BLaER1 treated with 17β-estradiol and CSF1 and Interleukin-3, amounts not matched to agents 10 nM and 100 nM (cell line): Measurements from ENCODE around the gene NPIPA3.
"Not testable (repeated sequence)": the region's sequence is repeated elsewhere in the genome, so short reads cannot be mapped to it uniquely, and the experiment has no call there.

Experiments used
- H3K27ac ChIP-seq, 11 experiments: shearing (Covaris generic); formaldehyde crosslinking; 2 replicates each; pipeline ENCODE4 v1.8.1; 2022
- H3K27me3 ChIP-seq, 11 experiments: shearing (Covaris generic); formaldehyde crosslinking; 2 replicates each; pipeline ENCODE4 v1.8.1; 2022
- H3K36me3 ChIP-seq, 11 experiments: shearing (Covaris generic); formaldehyde crosslinking; 2 replicates each; pipeline ENCODE4 v1.8.1; 2022
- H3K4me1 ChIP-seq, 10 experiments: shearing (Covaris generic); formaldehyde crosslinking; 2 replicates each; pipeline ENCODE4 v1.8.1; 2022
- H3K4me2 ChIP-seq, 11 experiments: shearing (Covaris generic); formaldehyde crosslinking; 2 replicates each; pipeline ENCODE4 v1.8.1; 2022
- H3K4me3 ChIP-seq, 10 experiments: shearing (Covaris generic); formaldehyde crosslinking; 2 replicates each; pipeline ENCODE4 v1.8.1; 2022
- H3K9ac ChIP-seq, 11 experiments: shearing (Covaris generic); formaldehyde crosslinking; 2 replicates each; pipeline ENCODE4 v1.8.1; 2022
- H3K9me3 ChIP-seq, 11 experiments: shearing (Covaris generic); formaldehyde crosslinking; replicated peaks in 1 of 11; 2 replicates each; pipeline ENCODE4 v1.8.1; 2022
- H4K20me1 ChIP-seq, 11 experiments: shearing (Covaris generic); formaldehyde crosslinking; 2 replicates each; pipeline ENCODE4 v1.8.1; 2022
- Cebpa-rat ChIP-seq, 11 experiments: shearing (Covaris generic); IDR thresholded peaks; 2 replicates each; pipeline ENCODE4 v1.8.1; 2022

Gene NPIPA3

DNA sequence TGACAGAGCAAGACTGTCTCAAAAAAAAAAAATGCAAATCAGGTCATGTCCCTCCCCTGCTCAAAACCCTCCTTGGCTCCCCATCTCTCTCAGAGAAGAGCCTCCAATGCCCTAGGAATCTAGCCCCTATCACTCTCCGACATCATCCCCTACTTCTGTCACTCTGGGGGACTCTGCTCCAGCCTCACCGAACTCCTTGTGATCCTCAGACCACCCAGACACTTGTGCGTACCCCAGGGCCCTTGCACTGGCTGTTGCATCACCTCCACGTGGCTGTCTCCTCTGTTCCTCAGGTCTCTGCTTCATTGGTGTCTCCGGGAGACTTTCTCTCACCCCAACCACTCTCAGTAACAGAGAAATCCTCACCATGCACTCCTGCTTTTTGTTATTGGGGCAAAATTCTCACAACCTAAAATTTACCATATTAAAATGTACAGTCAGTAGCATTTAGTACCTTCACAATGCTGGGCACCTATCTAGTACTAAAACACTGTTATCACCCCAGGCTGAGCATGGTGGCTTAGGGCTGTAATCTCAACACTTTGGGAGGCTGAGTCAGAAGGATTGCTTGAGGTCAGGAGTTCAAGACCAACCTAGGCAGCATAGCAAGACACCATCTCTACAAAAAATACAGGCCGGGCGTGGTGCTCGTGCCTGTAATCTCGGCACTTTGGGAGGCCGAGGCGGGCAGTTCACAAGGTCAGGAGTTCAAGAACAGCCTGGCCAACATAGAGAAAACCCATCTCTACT lies 24.3 kb upstream of the NPIPA3 start:
- no peak overlapping the region for H3K9ac ChIP-seq
- no peaks in the 10 kb centered on the region for H4K20me1 ChIP-seq
- no peak overlapping the region for H3K4me2 ChIP-seq
- no peaks in the 10 kb centered on the region for H3K27me3 ChIP-seq
- no peaks in the 10 kb centered on the region for H3K36me3 ChIP-seq
- no peak for TF ChIP-seq Cebpa-rat (IDR thresholded peaks at IDR 0.05)
- H3K4me1 ChIP-seq = no peaks in the 10 kb centered on the region; a peak in 1 of 20 replicates
- peaks cover 0 to 7% (median 0%) of the 10 kb centered on the region in 11 experiments; a peak in 2 of 22 replicates for H3K9me3 ChIP-seq
- H3K27ac ChIP-seq = no peak overlapping the region
- no peak overlapping the region for H3K4me3 ChIP-seq

GRCh38 chr16:14680396-14680795 lies 22.8 kb upstream of the NPIPA3 start:
- not testable (repeated sequence) for H3K27me3 ChIP-seq, H3K9ac ChIP-seq, H4K20me1 ChIP-seq, H3K9me3 ChIP-seq, H3K27ac ChIP-seq, H3K4me3 ChIP-seq, H3K4me1 ChIP-seq, H3K4me2 ChIP-seq, H3K36me3 ChIP-seq

- Histone ChIP-seq H3K4me3 (no peak overlapping the region), H3K9ac (no peak overlapping the region), H3K9me3 (peaks cover 0 to 6% (median 0%) of the 10 kb centered on the region in 11 experiments; a peak in 2 of 22 replicates), H3K36me3 (no peaks in the 10 kb centered on the region), H3K4me1 (no peaks in the 10 kb centered on the region; a peak in 1 of 20 replicates), H3K27ac (no peak overlapping the region), H3K4me2 (no peak overlapping the region), H3K27me3 (no peaks in the 10 kb centered on the region), H4K20me1 (no peaks in the 10 kb centered on the region)
- no peak for TF ChIP-seq Cebpa-rat (IDR thresholded peaks at IDR 0.05)
Measured at GRCh38 chr16:14681115-14681514, 22.1 kb upstream of the NPIPA3 start.

DNA sequence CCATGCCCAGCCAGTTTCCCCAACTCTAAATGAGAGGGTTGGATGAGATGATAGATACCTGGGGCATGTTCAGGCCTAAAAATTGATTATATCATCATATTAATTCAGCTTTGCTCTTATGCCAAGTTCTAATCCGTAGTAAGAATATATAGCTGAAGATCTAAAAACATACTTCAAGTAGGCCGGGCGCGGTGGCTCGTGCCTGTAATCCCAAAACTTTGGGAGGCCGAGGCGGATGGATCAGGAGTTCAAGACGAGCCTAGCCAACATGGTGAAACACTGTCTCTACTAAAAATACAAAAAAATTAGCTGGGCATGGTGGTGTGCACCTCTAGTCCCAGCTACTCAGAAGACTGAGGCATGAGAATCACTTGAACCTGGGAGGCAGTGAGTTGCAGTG lies 21.1 kb upstream of the NPIPA3 start:
- no peak for TF ChIP-seq Cebpa-rat (IDR thresholded peaks at IDR 0.05)
- Histone ChIP-seq H3K4me3 (no peak overlapping the region), H3K36me3 (no peaks in the 10 kb centered on the region), H3K9ac (no peak overlapping the region), H3K27me3 (no peaks in the 10 kb centered on the region), H3K9me3 (no peaks in the 10 kb centered on the region), H4K20me1 (no peaks in the 10 kb centered on the region), H3K4me2 (no peak overlapping the region), H3K27ac (no peak overlapping the region), H3K4me1 (no peaks in the 10 kb centered on the region; a peak in 1 of 20 replicates)

GRCh38 chr16:14685870-14686793 lies 17.1 kb upstream of the NPIPA3 start:
- not testable (repeated sequence) for H3K4me1 ChIP-seq, H3K4me2 ChIP-seq, H3K9me3 ChIP-seq, H3K4me3 ChIP-seq, H3K27ac ChIP-seq, H3K27me3 ChIP-seq, H3K36me3 ChIP-seq, H4K20me1 ChIP-seq, H3K9ac ChIP-seq

DNA sequence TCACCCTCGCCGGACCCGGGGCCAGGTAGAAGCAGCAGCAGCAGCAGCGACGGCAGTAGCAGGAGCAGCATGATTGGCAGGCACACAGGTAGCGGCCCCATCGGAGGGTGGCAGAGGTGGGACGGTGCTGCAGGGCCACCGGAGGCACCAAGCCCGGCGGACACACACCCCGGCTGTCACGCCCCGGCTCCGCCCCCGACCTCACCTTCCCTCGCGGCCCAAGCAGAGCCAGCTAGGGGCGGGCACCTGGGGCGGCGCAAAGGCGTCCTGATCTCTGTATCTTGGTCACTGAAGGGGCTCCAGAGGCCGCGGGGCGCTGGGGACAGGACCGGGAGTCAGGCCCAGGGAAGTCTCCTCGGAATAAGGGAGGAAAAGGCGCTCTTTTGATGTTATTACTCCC lies 9.1 kb upstream of the NPIPA3 start, which contains the start of gene PLA2G10:
PLA2G10 (minus strand) TSS at position 180 of the 400 bp plus-strand sequence; CDS start at position 101, 79 bp downstream.
- H4K20me1 ChIP-seq, H3K4me3 ChIP-seq, H3K9ac ChIP-seq, H3K4me1 ChIP-seq, H3K4me2 ChIP-seq, H3K27ac ChIP-seq, H3K36me3 ChIP-seq, H3K9me3 ChIP-seq, H3K27me3 ChIP-seq: not testable (repeated sequence)

DNA sequence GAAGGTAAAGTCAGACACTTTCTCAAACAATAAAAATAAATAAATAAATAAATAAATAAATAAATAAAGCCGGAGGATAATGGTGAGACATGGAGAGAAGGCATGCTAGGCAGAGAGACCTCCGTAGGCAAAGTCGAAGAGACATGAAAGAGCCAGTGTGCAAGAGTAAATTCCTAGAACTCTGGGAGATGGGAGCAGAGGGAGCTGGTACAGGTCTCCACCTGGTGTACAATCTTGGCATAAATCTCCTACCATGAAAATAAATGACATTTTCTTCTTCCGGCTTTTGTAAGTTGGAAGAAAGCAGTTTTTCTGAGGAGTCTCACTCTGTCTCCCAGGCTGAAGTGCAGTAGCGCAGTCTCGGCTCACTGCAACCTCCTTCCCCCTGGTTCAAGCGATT lies 1.4 kb upstream of the NPIPA3 start:
- not testable (repeated sequence) for H3K9me3 ChIP-seq, H4K20me1 ChIP-seq, H3K27ac ChIP-seq, H3K4me1 ChIP-seq, H3K9ac ChIP-seq, H3K4me2 ChIP-seq, H3K36me3 ChIP-seq, H3K4me3 ChIP-seq, H3K27me3 ChIP-seq

GRCh38 chr16:14702672-14703071 lies 539 bp upstream of the NPIPA3 start:
- H3K4me2 ChIP-seq, H3K4me1 ChIP-seq, H3K9ac ChIP-seq, H3K9me3 ChIP-seq, H3K27me3 ChIP-seq, H3K36me3 ChIP-seq, H3K27ac ChIP-seq, H3K4me3 ChIP-seq, H4K20me1 ChIP-seq: not testable (repeated sequence)

DNA sequence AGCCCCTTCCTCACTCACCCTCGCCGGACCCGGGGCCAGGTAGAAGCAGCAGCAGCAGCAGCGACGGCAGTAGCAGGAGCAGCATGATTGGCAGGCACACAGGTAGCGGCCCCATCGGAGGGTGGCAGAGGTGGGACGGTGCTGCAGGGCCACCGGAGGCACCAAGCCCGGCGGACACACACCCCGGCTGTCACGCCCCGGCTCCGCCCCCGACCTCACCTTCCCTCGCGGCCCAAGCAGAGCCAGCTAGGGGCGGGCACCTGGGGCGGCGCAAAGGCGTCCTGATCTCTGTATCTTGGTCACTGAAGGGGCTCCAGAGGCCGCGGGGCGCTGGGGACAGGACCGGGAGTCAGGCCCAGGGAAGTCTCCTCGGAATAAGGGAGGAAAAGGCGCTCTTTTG lies 30.0 kb downstream of the NPIPA3 start:
- not testable (repeated sequence) for H3K27ac ChIP-seq, H3K4me1 ChIP-seq, H3K4me2 ChIP-seq, H3K27me3 ChIP-seq, H3K9ac ChIP-seq, H3K4me3 ChIP-seq, H3K9me3 ChIP-seq, H4K20me1 ChIP-seq, H3K36me3 ChIP-seq

DNA sequence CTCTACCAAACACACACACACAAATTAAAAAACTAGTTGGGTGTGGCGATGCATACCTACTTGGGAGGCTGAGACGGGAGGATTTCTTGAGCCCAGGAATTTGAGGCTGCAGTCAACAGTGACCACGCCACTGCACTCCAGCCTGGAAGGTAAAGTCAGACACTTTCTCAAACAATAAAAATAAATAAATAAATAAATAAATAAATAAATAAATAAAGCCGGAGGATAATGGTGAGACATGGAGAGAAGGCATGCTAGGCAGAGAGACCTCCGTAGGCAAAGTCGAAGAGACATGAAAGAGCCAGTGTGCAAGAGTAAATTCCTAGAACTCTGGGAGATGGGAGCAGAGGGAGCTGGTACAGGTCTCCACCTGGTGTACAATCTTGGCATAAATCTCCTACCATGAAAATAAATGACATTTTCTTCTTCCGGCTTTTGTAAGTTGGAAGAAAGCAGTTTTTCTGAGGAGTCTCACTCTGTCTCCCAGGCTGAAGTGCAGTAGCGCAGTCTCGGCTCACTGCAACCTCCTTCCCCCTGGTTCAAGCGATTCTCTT lies 37.7 kb downstream of the NPIPA3 start:
- H4K20me1 ChIP-seq, H3K27ac ChIP-seq, H3K4me1 ChIP-seq, H3K36me3 ChIP-seq, H3K9me3 ChIP-seq, H3K27me3 ChIP-seq, H3K9ac ChIP-seq, H3K4me2 ChIP-seq, H3K4me3 ChIP-seq: not testable (repeated sequence)

- H3K9me3 ChIP-seq, H3K4me1 ChIP-seq, H3K9ac ChIP-seq, H3K4me3 ChIP-seq, H3K27me3 ChIP-seq, H4K20me1 ChIP-seq, H3K36me3 ChIP-seq, H3K4me2 ChIP-seq, H3K27ac ChIP-seq: not testable (repeated sequence)
Measured at GRCh38 chr16:14741794-14742193, 38.6 kb downstream of the NPIPA3 start.

GRCh38 chr16:14742273-14743128 lies 39.3 kb downstream of the NPIPA3 start, which contains the start of gene NPIPA2:
Gene NPIPA2, plus strand, starts transcription at chr16:14742533. Its CDS starts 5,533 bp downstream, at chr16:14748066.
- not testable (repeated sequence) for H3K27me3 ChIP-seq, H3K4me3 ChIP-seq, H3K9me3 ChIP-seq, H3K27ac ChIP-seq, H3K4me2 ChIP-seq, H3K4me1 ChIP-seq, H3K36me3 ChIP-seq, H3K9ac ChIP-seq, H4K20me1 ChIP-seq

GRCh38 chr16:14773654-14774053 lies 70.4 kb downstream of the NPIPA3 start:
- not testable (repeated sequence) for H3K27ac ChIP-seq, H3K36me3 ChIP-seq, H3K4me1 ChIP-seq, H3K27me3 ChIP-seq, H3K4me3 ChIP-seq, H3K9ac ChIP-seq, H3K4me2 ChIP-seq, H4K20me1 ChIP-seq, H3K9me3 ChIP-seq
